GM21423 (cell line): Measurements from ENCODE around the gene UIMC1.

ENCODE experiments used
- ATAC-seq: cut with Tn5 transposase; IDR thresholded peaks from one replicate; pipeline ENCODE4 v1.9.1; 2021; ENCODE audit warnings: mild to moderate bottlenecking, moderate library complexity; ENCODE audit not compliant: unreplicated experiment

UIMC1 gene

DNA sequence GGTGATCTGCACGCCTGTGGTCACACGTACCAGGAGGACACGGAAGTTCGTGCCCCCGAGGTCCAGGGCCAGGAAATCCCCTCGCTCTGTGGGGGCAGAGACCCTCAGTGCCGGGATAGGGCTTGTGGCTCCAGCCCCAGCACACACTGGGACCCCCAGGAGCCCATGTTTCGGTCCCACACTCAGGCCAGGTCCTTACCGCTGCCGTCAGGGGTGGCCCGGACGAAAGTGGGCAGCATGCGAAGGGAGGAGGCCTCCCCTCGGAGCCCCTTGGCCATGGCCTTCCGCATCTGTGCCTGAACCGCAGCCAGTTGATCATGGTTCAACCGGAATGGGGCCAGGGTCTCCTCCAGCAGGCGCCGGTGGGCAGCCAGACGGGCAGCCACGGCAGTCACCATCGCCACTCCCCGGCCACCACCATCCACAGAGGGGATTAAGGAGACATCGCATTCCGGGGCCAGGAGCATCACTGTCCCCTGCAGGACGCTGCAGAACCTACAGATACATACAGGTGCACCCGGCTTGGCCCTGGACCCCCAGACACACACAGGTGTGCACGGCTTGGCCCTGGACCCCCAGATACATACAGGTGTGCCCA lies 119.2 kb downstream of the UIMC1 start:
- no peak for ATAC-seq

DNA sequence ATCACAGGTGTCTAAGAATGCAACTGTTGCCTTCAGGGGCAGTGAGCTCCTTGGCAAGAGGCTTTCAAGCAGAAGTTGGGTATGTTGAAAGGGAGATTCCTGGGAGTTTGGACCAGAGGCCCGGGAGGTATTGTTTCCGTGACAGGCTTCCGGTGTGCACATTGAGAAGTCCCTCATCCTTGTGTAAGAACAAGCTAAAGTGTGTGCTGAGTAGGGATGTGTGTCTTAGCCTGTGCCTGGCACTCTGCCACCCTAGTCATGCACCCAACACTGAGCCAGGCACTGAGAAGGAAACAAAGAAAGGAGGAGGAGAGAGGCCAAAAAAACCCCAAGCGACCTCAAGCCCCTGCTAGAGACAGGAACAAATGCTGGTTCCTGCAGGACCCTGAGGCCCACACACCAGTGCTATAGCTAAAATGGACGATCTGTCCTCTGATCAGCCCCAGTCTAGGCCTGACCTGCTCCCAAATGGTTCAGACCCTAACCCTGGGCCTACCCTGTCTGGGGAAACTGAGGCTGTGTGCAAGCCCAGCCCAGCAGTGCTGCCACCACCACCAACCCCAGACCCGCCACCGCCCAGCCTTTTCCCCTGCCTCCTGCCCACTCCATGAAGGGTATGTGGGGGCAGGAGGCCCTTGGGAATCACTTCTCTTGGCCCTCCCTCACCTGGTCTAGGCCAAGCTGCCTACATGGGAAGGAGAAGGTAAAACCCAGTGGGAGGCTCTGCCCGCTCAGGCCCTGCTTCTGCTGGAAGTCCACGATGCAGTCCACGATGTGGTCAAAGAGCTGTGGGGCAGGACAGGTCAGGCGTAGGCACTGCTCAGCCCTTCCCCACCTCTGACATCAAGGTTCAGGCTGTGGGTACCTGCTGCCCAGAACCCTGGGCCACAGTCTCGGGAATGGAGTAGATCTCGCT lies 120.0 kb downstream of the UIMC1 start:
- no peak for ATAC-seq

DNA sequence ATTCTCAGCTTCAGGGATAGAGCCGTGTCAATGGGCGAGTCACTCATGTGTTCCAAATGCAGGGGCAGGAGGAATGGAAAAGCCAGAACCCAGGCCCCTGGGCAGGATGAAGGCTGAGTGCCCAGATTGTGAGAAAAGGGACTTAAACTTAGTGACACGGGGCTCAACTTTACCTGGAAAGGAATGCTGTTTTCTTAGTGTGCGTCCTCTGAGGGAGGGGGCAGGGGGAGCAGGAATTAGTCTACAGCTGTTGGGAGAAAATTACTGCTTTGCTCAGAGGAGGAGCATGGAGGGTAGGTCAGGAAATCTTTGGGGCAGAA lies 122.0 kb downstream of the UIMC1 start:
- ATAC-seq = no peak

DNA sequence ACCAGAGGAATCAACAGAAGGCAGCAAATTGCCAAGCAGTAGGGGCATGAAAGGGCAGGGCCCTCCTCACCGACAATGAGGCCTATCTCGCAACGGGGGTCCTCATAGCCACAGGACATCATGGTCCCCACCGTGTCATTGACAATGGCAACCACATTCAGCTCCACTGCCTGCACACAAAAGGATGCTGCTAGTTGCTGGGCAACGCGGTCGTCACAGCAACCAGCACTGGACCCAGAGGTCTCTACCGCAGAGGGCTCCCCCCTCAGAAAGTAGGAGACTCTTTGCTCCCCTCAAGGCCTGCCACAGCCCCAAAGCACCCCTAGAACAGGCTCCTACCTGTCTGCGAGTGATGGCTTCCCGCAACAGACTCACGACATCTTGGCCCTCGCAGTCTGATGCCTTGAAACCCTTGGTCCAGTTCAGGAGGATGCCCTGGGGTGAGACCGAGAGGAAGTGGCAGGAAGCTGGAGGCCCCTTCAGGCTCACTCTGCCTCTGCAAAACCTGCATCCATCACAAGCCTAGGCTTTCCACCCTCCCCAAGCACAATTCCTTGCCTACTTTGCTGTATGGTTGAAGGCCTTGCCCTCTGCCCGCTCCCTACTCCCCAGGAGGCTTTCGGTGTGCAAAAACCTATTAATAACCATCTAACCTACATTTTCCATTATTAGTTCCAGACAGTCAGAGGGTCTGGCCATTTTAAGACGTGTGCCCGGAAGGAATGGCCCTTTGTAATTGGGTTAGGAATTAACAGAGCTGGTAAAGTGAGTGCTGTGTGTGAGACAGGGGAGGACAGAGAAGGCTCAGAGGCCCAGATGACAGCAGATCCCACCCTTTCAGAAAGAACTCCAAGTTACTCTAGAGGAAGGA lies 122.6 kb downstream of the UIMC1 start:
- no peak for ATAC-seq

DNA sequence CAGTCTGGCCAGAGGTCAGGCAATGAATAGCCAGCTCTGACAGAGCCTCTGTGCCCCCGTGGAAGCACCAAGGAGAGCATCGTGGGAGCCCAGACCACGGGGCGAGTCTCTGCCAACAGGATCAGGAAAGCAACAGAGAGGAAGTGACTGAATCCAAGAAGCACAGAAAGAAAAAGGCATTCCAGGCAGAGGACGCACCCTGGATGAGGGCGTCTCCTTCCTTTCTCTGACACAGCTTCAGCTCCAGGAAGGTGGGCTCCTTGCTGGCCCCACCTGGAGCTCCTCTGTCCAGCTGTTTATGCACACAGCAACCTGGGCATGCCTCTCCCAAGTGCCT lies 124.0 kb downstream of the UIMC1 start:
- no peak for ATAC-seq

DNA sequence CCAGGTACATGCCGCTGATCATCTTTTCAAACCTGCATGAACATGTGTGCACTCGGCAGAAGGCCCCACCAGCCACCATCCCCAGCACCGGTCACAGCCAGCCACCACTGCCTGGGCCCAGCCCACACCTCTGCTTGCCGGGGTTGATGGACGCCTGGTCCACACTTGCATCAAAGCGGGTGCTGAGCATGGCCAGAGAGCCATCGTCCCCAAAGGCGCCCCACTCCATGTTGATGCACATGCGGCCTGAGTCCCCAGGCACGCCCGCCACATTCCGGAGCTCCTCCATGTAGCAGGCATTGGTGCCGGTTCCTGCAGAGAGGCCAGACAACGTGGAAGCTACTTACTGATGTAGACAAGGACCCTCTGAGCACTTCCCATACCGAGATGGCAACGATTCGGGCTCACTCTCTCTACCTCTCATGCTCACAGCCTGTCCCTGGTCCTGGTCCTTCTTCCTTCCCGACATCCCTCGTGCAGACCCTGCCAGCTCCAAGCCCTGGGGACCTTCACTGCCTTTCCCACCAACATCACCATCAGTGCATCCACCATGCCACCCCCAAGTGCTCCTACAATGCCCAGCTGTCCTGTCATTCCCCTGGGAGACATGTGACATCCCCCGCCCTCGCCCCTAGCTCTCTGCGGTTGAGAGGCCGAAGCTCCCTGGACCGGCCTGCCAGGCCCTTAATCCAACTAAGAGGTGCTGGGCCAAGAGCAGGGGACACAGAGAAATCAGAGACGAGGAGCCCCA lies 124.6 kb downstream of the UIMC1 start:
- ATAC-seq = no peak

DNA sequence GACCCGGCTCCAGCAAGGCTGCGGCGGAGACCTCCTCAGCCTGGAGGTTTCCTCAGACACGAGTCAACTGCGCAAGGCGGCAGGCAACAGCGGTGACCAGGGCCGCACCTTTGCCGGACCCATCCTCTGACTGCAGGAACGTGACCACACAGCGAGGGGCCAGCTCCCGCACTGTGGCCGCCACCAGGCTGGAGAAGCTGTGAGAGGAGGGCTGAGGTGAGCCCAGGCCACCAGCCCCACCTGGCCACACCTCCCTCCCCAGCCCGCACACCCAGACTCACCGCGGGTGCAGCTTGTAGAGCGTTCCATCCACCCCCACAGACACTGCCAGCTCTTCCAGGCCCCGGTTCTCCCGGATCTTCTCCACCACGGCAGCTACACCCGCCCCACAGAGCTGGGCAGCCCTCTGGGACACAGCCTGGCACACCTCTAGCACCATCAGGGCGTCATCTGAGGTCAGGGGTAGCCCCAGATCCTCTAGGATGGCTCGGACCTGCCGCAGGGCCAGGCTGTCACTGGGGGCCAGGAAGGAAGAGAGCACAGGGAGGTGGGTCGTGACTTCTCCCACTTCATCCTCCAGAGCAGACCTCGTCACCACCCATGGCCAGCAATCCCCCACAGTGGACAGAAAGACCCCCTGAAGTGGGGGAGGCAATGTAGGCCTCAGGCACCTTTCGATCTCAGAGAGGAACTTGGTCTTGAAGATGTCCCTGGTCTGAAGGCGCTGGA lies 125.4 kb downstream of the UIMC1 start:
- no peak for ATAC-seq

DNA sequence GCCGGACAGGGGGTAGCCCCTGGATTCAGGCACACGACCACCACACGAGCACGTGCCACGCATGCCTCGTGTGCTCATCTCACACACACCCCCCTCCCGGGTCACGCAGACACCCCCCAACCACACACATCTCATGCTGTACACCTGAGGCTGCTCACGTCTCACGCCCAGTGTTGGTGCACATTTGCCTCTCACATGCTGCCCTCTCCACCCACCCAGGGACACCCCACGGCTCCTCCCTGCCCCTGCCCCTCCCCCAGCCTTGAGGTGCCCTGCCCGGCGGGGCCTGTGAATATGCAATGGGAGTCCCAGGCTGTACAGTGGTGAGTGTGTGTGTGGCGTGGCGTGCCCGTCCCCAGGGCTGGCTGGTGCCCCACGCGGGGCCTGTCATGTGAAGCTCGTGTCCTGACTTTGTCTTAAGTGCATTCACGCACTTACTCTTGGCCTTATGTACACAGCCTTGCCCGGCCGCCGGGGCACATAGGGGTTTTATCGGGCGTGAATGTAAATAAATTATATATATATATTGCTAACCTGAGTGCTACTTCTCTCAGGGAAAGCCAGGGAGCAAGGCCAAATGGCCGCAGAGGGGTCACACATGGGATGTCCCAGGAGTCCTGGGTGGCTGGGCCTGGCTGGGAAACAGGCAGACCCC lies 126.1 kb downstream of the UIMC1 start:
- no peak for ATAC-seq

DNA sequence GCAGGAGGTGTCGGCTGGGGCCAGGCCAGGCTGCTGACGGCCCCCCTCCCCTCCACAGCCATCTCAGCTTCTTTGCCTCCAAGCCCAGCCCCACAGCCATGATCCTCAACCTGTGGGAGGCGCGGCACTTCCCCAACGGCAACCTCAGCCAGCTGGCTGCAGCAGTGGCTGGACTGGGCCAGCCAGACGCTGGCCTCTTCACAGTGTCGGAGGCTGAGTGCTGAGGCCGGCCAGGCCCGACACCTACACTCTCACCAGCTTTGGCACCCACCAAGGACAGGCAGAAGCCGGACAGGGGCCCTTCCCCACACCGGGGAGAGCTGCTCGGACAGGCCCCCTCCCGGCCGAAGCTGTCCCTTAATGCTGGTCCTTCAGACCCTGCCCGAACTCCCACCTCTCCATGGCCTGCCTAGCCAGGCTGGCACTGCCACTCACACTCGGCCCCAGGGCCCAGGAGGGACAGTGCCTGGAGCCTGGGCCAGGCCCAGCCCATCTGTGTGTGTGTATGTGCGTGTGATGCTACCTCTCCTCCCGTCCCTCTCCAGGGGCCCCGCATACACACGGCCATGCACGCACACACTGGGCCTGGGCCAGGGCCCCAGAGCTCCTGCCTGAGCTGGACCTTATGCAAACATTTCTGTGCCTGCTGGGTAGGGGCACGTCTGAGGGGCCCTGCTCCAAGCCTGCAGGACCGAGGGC lies 126.8 kb downstream of the UIMC1 start:
- no peak for ATAC-seq

DNA sequence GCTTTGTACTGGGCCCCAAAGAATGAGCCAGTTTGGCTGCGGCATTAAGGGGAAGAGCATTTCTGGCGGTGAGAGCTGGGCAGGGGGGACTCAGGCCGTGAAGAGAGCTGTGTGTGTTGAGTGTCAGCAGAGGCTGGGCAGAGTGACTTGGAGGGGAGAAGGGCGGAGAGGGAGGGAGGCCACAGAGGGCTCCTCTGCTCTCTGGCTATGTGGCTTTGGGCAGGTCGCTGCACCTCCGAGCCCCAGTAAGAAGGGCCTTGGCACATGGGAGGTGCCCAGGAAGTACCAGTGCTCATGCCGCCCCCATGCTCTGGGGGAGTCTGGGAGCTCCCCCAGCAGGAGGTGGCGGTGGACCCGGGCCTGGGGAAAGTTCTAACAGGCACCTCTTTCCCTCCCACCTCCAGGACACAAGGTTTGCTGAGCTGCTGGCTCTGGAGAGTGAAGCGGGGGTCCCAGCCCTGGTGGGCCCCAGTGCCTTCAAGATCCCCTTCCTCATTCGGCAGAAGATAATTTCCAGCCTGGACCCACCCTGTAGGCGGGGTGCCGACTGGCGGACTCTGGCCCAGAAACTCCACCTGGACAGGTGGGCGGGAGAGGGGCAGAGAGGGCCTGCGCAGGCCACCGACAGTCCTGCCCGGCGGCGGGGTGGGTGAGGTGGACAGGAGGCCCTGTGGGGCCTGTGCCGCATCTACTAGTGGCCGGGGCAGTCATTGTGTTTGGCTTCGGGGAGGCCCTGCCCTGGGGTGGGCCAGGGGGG lies 127.5 kb downstream of the UIMC1 start:
- ATAC-seq = no peak

DNA sequence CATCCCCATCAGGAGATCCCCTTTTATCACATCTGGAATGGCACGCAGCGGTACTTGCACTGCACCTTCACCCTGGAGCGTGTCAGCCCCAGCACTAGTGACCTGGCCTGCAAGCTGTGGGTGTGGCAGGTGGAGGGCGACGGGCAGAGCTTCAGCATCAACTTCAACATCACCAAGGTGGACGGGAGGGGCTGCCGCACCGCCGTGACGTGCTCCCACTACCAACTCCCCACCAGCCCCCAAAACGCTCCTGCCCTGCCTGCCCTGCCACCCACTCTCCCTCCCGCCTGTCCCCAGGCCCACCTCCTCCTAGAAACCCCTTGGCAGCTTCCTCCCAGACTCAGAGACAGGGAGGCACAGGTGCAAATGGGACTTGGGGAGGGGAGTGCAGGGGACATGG lies 128.1 kb downstream of the UIMC1 start:
- no peak for ATAC-seq

DNA sequence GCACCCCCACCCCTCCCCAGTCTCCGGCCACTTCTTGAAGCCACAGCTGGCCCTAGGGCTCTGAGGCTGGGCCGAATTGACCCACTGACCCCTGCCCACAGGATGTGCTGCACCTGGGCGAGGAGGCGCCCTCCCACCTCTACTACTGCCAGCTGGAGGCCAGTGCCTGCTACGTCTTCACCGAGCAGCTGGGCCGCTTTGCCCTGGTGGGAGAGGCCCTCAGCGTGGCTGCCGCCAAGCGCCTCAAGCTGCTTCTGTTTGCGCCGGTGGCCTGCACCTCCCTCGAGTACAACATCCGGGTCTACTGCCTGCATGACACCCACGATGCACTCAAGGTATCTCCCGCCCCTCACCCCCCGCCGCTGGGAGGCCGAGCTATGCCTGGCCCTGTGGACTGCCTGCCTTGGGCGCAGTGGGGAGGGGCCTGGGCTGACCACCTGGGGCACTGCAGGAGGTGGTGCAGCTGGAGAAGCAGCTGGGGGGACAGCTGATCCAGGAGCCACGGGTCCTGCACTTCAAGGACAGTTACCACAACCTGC lies 128.7 kb downstream of the UIMC1 start:
- no peak for ATAC-seq

DNA sequence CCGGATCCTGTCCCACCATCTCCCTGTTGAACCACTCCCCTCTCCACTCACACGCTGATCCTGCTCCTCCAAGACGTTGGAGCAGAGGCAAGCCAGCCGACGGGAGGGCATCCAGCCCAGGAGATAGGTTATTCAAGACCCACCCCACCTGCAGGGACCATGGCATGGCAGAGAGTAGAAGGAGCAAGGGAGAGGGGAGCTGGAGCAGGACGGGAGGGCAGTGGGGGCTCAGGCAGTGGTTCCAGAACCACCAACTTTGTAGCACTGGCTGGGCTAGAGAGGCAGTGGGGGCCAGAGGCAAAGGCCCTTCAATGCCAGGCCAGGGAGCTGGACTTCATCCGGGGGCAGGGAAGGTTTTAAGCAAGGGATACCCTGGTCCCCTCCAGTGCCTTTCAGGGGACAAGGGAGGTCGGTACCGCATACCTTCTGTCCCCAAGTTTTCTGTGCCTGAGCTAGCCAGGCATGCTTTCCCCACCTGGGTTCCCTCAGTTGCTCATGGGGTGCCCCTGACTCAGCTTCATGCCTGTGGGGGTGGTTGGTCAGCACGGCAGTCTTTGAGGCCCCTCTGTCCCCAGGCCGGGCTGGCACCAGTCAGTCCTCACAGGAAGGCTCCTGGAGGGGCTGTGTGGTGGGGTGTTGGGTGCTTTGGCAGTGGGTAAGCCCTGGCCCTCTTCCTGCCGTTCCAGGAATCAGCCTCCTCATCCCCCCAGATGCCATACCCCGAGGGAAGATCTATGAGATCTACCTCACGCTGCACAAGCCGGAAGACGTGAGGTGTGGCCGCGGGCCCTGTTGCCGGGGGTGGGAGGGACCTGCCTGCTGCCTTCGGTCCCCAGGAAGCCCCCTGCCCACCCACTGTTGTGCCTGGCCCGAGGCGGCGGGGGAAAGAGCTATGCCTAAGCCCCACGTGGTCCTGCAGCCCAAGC lies 129.8 kb downstream of the UIMC1 start:
- no peak for ATAC-seq

DNA sequence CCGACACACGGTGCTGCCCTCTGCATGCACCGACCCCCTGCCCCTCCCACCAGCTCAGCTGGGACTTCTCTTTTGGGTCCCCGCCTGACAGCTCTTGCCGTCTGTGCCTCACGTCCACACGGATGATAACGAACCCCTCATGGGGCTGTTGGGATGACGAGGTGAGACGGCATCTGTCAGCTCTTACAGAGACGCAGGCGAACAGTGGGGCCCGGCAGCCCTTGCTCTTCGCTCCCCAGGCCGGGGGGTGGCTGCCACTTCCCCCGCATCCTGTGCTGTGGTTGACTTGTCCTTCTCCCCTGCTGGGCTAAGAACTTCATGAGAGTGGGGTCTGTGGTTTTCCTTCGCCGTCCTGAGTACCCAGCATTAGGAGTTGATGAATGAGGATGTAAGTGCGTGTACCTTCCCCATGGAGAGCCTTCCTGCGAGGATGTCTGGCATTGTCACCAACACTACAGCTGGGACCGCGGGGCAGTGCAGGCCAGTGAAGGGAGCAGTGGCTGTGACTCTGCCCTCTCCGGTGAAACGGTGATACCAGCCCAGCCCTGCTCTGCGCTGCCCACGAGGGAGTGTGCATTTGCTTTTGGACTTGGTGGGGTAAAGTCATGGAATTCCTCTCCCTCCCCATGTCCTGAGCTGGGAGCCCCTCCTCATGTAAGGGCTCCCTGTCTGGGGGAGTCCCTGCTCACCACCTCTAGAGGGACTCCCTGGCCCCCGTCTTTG lies 130.6 kb downstream of the UIMC1 start:
- ATAC-seq = no peak

DNA sequence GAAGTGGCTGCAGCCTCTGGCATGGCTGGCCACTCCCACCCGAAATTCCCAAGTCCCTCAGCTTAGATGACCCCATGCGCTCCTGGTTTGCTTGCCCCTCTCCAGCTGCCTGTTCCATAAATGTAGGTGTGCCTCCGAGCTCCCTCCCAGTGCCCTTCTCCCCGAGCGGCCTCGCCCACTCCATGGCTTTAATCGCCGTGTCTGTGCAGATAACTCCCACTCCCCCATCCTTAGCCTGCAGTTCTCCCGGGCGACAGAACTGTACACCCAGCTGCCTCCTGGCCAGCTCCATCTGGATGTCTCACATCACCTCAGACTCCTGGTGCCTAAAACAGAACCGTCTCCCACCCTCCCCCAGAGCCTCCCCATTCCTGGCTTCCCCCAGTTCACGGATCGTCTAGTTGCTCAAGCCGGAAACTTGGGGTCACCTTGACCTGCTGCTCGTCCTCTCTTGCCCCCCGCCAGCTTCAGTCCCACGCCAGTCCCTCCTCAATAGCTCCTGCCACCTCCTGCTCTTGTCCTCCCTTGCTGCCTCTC lies 131.5 kb downstream of the UIMC1 start:
- no peak for ATAC-seq

DNA sequence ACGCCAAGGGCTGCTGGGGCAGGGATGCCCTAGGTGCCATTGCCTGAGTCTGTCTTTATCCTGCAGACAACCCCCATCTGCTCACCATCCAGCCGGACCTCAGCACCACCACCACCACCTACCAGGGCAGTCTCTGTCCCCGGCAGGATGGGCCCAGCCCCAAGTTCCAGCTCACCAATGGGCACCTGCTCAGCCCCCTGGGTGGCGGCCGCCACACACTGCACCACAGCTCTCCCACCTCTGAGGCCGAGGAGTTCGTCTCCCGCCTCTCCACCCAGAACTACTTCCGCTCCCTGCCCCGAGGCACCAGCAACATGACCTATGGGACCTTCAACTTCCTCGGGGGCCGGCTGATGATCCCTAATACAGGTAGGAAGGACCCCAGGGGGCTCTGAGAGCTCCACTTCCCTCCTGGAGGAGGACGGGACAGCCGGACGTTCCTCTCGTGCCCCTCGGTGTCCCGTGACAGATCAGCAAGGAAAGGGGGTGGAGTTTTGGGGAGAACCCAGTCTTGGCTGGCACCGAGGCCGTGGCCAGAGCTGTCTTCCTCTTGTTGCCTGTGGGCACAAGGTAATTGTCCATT lies 132.3 kb downstream of the UIMC1 start:
- no peak for ATAC-seq
